A549 (cell line): ENCODE data around the gene HAAO.

Experiments used
- BHLHE40 ChIP-seq: IDR thresholded peaks from 2 replicates; pipeline ENCODE4 v1.6.1; 2012; ENCODE audit warnings: low read depth, low read length, inconsistent platforms
- CHD4 ChIP-seq: fragments of 200-600 bp; sonication (generic); IDR thresholded peaks from 2 replicates; pipeline ENCODE4 v1.6.1; 2016; ENCODE audit warnings: antibody characterized with exemption, mild to moderate bottlenecking, borderline replicate concordance
- CTCF ChIP-seq: fragments of >200 bp; sonication (Bioruptor Twin); formaldehyde crosslinking; IDR thresholded peaks from 3 replicates; pipeline ENCODE4 v1.5.1; 2016
- FOSL2 ChIP-seq, 2 experiments: fragments of 450-650 bp in 1 of 2; fragments of >200 bp in 1 of 2; sonication (Bioruptor Twin) in 1 of 2; formaldehyde crosslinking; IDR thresholded peaks; 2 replicates each; pipeline versions ENCODE4 v1.5.0 to v1.6.1; 2016 to 2020; ENCODE audit warnings: mild to moderate bottlenecking in 1 of 2, moderate library complexity in 1 of 2
- KDM5A ChIP-seq: fragments of 200-600 bp; sonication (generic); IDR thresholded peaks from 2 replicates; pipeline ENCODE4 v1.6.1; 2016; ENCODE audit warnings: antibody characterized with exemption, mild to moderate bottlenecking
- MAX ChIP-seq: IDR thresholded peaks from 2 replicates; pipeline ENCODE4 v1.6.1; 2012
- MYC ChIP-seq: IDR thresholded peaks from 2 replicates; pipeline ENCODE4 v1.6.1; 2012; ENCODE audit warnings: mild to moderate bottlenecking, inconsistent platforms, low read length, improper control_type of control experiment, borderline replicate concordance
- PHF8 ChIP-seq: fragments of 200-600 bp; sonication (generic); IDR thresholded peaks from 2 replicates; pipeline ENCODE4 v1.6.1; 2016; ENCODE audit warnings: low read depth, mild to moderate bottlenecking, antibody characterized with exemption, moderate library complexity, borderline replicate concordance
- POLR2A ChIP-seq: IDR thresholded peaks from 2 replicates; pipeline ENCODE4 v1.6.1; 2012; ENCODE audit warnings: mild to moderate bottlenecking, low read length
- RAD21 ChIP-seq, 2 experiments: fragments of >200 bp in 1 of 2; sonication (Bioruptor Twin) in 1 of 2; formaldehyde crosslinking in 1 of 2; IDR thresholded peaks in 1 of 2; conservative IDR thresholded peaks in 1 of 2; 2 replicates in 1 of 2; 3 replicates in 1 of 2; pipeline ENCODE4 v1.6.1; 2012 to 2018; ENCODE audit warnings: inconsistent platforms in 1 of 2
- USF2 ChIP-seq: fragments of 450-650 bp; IDR thresholded peaks from 2 replicates; pipeline ENCODE4 v1.6.1; 2014; ENCODE audit warnings: antibody characterized with exemption
- ZC3H11A ChIP-seq: fragments of 450-650 bp; IDR thresholded peaks from 2 replicates; pipeline ENCODE4 v1.6.1; 2014; ENCODE audit warnings: antibody characterized with exemption, mild to moderate bottlenecking
- ZFP36 ChIP-seq: fragments of 450-650 bp; IDR thresholded peaks from 2 replicates; pipeline ENCODE4 v1.6.1; 2014; ENCODE audit warnings: borderline replicate concordance; ENCODE audit not compliant: partially characterized antibody

GRCh38 chr2:42787788-42788477 is 4.5 kb downstream of the HAAO start:
- TF ChIP-seq CTCF (no peak), POLR2A (no peak), RAD21 (conservative IDR thresholded peaks at IDR 0.05 in 1 of 2, IDR thresholded peaks at IDR 0.05 in 1 of 2) (no peak), ZFP36 (no peak), USF2 (no peak), BHLHE40 (no peak), MAX (no peak), CHD4 (no peak), PHF8 (no peak), ZC3H11A (no peak), FOSL2 (IDR thresholded peaks at IDR 0.05) (no peak), FOSL2 (CRISPR knock-in tag; IDR thresholded peaks at IDR 0.05) (no peak), MYC (no peak), KDM5A (no peak)
